ENCODE measurements around the gene ZNF883.

ZNF883 gene

DNA sequence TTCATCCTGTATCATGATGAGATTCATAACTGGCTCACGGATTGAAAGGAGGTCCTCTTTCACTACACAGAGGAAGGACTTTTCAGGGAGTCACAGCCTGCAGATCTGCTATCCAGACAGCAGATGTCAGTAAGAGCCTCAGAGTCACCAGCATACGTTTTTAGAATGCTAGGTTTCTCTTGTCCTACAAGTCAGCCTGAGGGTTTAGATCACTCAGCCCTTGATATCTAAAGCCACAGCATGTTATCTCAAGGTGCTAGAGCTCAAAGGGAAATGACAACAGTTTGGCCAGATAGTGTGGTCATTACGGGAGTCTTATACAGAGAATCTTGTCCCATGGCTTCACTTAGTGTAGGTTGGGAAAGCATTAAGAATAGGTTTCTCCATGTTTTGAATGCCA is 90.4 kb downstream of the ZNF883 start:
- Histone ChIP-seq H3K9ac (ENCODE audit: low read length) (no peak overlapping the region), H3K4me2 (ENCODE audit: low read length) (no peak overlapping the region), H3K4me1 (ENCODE audit: insufficient read depth, low read length, severe bottlenecking) (no peaks in the 10 kb centered on the region), H3F3A (ENCODE audit: insufficient read depth, low read length) (no peaks in the 10 kb centered on the region), H3K4me3 (ENCODE audit: low read depth, low read length, poor library complexity, severe bottlenecking) (no peak overlapping the region), H3K79me2 (ENCODE audit: insufficient read depth, low read length) (no peaks in the 10 kb centered on the region), H3K9me3 (ENCODE audit: low read length) (no peaks in the 10 kb centered on the region), H4K20me1 (ENCODE audit: insufficient read depth, low read length) (no peaks in the 10 kb centered on the region), H3K27me3 (ENCODE audit: insufficient read depth, low read length) (no peaks in the 10 kb centered on the region), H3K9me2 (ENCODE audit: low read depth, low read length) (no peaks in the 10 kb centered on the region), H3K27ac (ENCODE audit: low read depth, low read length, poor library complexity, severe bottlenecking) (no peak overlapping the region), H3K36me3 (ENCODE audit: insufficient read depth, low read length) (no peaks in the 10 kb centered on the region), H2AFZ (ENCODE audit: low read length) (no peak overlapping the region)
- TF ChIP-seq, protein P1, sequence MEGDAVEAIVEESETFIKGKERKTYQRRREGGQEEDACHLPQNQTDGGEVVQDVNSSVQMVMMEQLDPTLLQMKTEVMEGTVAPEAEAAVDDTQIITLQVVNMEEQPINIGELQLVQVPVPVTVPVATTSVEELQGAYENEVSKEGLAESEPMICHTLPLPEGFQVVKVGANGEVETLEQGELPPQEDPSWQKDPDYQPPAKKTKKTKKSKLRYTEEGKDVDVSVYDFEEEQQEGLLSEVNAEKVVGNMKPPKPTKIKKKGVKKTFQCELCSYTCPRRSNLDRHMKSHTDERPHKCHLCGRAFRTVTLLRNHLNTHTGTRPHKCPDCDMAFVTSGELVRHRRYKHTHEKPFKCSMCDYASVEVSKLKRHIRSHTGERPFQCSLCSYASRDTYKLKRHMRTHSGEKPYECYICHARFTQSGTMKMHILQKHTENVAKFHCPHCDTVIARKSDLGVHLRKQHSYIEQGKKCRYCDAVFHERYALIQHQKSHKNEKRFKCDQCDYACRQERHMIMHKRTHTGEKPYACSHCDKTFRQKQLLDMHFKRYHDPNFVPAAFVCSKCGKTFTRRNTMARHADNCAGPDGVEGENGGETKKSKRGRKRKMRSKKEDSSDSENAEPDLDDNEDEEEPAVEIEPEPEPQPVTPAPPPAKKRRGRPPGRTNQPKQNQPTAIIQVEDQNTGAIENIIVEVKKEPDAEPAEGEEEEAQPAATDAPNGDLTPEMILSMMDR (IDR thresholded peaks at IDR 0.05; ENCODE audit: low read length) = peak; percentile 65; the same call in 1 of the 2 replicates
- TF ChIP-seq EZH2 (IDR thresholded peaks at IDR 0.05; ENCODE audit: borderline replicate concordance, low read length) = no peak

DNA sequence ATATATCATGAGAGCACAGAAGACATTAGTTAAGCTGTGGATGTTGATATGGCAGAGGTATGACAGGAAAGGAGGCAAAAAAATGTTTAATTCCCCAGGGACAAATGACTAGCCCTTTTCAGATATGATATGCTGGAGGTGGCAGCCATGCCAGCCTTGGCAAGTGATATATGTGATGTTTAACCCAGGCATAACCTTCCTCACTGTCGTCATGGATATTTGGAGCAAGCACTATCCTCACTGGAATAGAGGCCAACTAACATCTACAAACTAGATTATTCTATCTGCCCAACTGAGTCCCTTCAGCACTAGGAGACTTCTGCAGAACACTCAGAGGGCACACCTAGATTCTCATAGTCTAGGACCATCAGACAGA is 94.0 kb downstream of the ZNF883 start:
- H2AFZ ChIP-seq (ENCODE audit: low read length) = no peak overlapping the region

DNA sequence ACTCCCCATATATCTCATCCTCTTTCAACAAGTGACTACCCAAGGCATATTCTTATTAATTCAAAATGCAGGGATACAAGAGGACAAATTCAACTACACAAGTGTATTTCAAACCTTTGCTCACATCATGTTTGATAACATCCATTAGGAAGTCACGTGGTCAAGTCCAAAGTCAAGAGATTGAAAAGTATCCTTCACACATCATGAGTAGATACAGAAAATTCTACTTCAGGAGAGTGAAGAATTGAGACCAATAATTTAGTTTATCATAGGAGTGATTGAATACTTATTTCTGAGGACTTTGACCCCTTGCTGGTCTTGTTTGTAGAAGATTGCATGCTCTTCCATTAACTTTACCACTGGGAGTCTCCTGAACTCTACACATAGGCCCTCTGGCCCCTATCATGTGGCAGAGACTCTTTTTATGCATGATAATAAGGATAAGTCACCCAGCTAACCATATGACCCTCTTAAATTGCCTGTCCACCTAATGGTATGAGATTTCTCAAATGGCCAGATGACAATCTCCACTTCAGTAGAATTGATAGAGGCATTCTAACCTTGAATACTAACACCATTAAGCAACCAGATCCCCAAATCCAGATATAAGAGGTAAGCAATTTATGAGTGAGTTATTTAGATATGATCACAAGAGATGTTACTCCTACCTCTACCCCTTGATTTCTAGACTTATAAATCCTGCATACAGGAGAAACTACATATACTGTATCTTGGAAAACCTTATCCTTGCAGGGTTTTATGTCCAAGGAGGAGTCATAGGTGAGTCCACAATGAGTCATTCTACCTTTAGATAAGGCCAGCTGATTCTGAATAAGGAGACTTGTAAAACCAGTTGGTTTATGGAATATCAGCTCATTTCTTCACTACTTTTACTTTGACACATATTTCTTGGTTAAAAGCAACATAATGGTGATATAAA is 94.7 kb downstream of the ZNF883 start:
- TF ChIP-seq, protein P1 (IDR thresholded peaks at IDR 0.05; ENCODE audit: low read length) = no peak
- no peak for TF ChIP-seq EZH2 (IDR thresholded peaks at IDR 0.05; ENCODE audit: borderline replicate concordance, low read length)
- no peak overlapping the region for H3K9ac ChIP-seq (ENCODE audit: low read length)
- no peaks in the 10 kb centered on the region for H4K20me1 ChIP-seq (ENCODE audit: insufficient read depth, low read length)
- H3K9me3 ChIP-seq (ENCODE audit: low read length) = no peaks in the 10 kb centered on the region
- H3K4me2 ChIP-seq (ENCODE audit: low read length) = no peak overlapping the region
- no peak overlapping the region for H3K27ac ChIP-seq (ENCODE audit: low read depth, low read length, poor library complexity, severe bottlenecking)
- no peak overlapping the region for H2AFZ ChIP-seq (ENCODE audit: low read length)
- H3K27me3 ChIP-seq (ENCODE audit: insufficient read depth, low read length) = no peaks in the 10 kb centered on the region
- no peaks in the 10 kb centered on the region for H3K9me2 ChIP-seq (ENCODE audit: low read depth, low read length)
- no peaks in the 10 kb centered on the region for H3F3A ChIP-seq (ENCODE audit: insufficient read depth, low read length)
- H3K79me2 ChIP-seq (ENCODE audit: insufficient read depth, low read length) = no peaks in the 10 kb centered on the region
- H3K36me3 ChIP-seq (ENCODE audit: insufficient read depth, low read length) = no peaks in the 10 kb centered on the region
- H3K4me3 ChIP-seq (ENCODE audit: low read depth, low read length, poor library complexity, severe bottlenecking) = no peak overlapping the region
- H3K4me1 ChIP-seq (ENCODE audit: insufficient read depth, low read length, severe bottlenecking) = no peaks in the 10 kb centered on the region

More for the DNA sequence above, 94.0 kb downstream of the ZNF883 start:
- no peaks in the 10 kb centered on the region for H3K36me3 ChIP-seq (ENCODE audit: insufficient read depth, low read length)
- H3K27me3 ChIP-seq (ENCODE audit: insufficient read depth, low read length) = no peaks in the 10 kb centered on the region
- no peak overlapping the region for H3K4me2 ChIP-seq (ENCODE audit: low read length)
- TF ChIP-seq EZH2 (IDR thresholded peaks at IDR 0.05; ENCODE audit: borderline replicate concordance, low read length) = no peak
- TF ChIP-seq, protein P1 (IDR thresholded peaks at IDR 0.05; ENCODE audit: low read length) = no peak
- no peaks in the 10 kb centered on the region for H3F3A ChIP-seq (ENCODE audit: insufficient read depth, low read length)
- H3K4me3 ChIP-seq (ENCODE audit: low read depth, low read length, poor library complexity, severe bottlenecking) = no peak overlapping the region
- H3K9me2 ChIP-seq (ENCODE audit: low read depth, low read length) = no peaks in the 10 kb centered on the region
- no peak overlapping the region for H3K9ac ChIP-seq (ENCODE audit: low read length)
- H3K9me3 ChIP-seq (ENCODE audit: low read length) = no peaks in the 10 kb centered on the region
- H4K20me1 ChIP-seq (ENCODE audit: insufficient read depth, low read length) = no peaks in the 10 kb centered on the region
- no peaks in the 10 kb centered on the region for H3K79me2 ChIP-seq (ENCODE audit: insufficient read depth, low read length)
- no peaks in the 10 kb centered on the region for H3K4me1 ChIP-seq (ENCODE audit: insufficient read depth, low read length, severe bottlenecking)
- no peak overlapping the region for H3K27ac ChIP-seq (ENCODE audit: low read depth, low read length, poor library complexity, severe bottlenecking)

All from OCI-LY1 (cell line).